Stimulated activated CD8-positive, alpha-beta memory T cell treated with anti-CD3 and anti-CD28 coated beads, Interleukin-15, amount 100 ng/mL, for 48 hours (primary cell): ENCODE measurements around the gene TSC22D1.
A peak's percentile ranks its signal among the peaks of the same experiment; 100 is the strongest.

Experiments
- DNase-seq, 2 donors: peaks; one replicate each; pipeline ENCODE4 v3.0.0-alpha.2; 2020; ENCODE audit warnings: low read depth in 2 of 2

Gene TSC22D1

DNA sequence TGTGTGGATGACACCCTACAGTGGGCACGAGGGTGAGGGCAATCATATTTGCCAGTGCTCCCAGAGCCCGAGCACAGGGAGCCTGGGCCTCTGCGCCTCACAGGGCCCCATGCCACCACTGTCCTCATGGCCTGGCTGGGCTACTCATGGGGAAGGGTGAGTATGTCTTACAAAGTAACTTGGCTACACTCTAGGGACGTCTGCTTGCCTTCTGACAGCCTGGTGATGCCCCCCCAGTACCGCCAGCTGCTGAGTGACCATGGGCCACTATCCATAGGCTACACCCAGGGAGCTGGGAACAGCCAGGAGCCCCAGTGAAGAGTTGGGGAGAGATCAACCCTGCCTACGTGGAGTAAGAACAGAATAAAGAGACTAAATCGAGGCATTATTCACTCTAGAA lies 123.7 kb downstream of the TSC22D1 start:
- DNase-seq: no peak

DNA sequence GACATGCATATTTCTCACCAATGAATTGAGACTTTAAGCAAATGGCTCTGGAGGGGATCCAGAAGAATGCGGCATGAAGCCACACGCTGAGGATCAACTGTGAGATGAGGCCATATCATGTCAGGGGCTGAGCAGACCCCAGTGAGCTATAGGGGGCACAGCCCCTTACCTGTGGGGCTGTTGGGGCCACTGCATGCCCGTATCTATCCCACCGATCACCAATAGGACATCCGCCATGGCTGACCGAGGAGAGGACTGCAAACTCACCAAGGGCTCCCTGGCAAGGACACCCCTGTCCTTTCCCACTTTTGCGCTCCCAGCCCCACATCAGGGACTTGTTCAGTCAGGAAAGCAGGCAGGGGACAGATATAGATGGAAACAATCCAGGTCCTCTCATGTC lies 124.5 kb downstream of the TSC22D1 start:
- DNase-seq: no peak

DNA sequence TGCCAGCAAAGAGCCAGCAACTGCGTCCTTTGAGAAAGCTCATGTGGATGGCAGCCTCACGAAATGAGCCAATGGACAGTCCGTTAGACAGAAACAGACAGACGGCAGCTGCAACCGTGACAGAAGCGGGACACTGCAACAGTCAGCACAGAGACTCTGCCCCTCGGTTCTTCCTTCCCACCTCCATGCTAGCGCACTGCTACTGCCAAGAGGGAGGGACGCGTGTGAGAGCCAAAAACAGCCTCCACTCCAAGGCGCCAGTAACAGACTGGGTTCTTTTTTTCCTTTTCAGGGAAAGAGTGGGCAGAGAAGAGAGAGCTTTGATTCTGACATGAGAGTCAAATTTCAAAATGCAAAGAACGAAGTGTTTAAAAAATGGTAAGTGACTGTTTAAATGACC lies 125.0 kb downstream of the TSC22D1 start:
- no peak for DNase-seq

DNA sequence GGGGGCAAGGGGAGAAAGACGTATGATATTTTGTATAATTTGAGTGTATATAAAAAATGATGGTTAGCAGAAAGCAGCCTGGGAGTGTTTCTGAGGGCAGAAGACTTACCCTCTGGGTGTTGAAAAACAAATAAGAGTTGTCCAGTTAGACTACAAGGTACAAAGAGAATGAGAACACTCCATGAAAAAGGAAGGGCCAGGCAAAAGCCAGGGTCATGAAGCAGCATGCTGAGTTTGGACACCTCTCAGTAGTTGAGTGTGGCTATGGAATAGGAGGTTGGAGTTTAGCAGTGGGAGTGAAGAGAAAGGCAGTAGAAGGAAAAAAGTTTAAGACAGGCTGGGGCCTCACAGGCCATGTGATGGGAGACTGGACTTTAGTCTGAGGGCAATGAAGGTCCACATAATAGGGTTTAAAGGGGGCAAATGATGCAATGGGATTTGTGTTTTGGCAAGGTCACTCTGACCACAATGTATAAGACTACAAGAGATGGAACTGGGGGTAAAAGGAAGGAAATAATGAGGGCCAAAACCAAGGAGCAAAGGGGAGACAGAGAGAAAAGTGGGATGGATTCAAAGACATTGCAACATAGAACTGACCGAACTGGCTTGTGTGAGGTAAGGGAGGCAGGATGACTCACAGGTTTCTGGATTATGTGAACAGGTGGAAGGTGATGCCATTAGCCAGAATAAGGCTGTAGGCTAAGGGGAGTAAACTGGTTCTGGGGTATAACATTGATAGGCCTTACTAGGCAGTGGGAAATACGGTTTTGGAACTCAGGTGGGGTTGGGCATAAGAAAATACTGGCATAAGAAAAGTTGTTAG lies 125.9 kb downstream of the TSC22D1 start:
- no peak for DNase-seq

DNA sequence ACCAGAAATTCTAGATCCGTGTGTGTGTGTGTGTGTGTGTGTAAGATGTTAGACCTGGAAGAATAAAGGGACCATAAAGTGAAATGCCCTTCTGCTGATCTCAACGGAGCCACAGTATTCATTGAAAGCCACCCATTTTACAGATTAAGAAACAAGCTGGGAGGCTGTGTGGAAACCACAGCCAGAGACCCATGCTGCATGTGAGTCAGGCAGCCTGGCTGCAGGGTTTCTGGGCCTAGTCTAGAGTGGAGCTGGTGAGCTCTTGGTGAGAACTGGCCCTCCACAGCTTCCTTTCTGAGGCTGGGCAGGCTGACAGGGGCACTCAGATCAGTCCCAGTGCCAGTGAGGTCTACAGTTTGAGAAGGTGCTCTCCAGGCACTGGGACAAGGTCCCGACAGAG lies 127.3 kb downstream of the TSC22D1 start:
- no peak for DNase-seq

DNA sequence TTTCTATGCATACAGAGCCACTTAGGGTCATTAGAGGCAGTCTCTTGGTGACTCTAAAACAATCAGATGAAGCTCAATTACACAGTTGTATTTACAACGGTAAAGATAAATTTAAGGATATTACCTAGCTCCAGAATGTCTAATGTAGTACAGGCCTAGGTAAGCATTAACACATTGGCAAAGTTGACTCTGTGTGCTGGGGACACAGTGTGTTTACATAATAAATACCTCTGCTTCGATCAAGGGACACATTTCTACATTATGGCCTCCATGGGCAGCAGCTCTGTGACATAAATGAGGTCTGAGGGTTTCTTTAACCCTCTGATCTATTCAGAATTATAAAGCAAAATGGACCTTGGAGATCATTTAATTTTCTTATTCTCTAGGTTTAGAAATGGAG lies 127.8 kb downstream of the TSC22D1 start:
- DNase-seq: no peak

DNA sequence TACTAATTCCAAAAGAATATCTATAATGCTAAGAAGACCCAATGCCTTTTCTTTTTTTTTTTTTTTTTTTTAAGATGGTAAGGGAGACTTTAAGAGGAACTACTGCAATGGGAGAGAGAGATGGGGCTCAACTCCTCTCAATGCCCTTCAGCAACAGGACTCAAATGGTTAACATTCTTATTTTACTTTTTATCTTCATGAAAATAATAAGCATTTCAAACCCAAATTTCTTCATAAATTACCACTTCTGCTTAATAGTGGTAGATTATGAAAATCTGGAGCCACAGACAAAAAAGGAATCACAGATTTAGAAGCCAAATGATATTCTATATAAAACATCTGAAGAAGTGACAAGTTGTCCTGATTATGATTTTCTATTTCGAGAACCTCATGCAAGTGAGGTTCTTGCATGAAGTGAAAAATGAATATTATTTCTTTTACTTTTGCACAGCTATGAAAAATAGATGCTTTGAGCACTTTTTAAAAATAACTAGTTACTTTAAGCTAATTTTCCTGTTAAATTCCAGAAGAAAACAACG lies 128.3 kb downstream of the TSC22D1 start:
- no peak for DNase-seq

DNA sequence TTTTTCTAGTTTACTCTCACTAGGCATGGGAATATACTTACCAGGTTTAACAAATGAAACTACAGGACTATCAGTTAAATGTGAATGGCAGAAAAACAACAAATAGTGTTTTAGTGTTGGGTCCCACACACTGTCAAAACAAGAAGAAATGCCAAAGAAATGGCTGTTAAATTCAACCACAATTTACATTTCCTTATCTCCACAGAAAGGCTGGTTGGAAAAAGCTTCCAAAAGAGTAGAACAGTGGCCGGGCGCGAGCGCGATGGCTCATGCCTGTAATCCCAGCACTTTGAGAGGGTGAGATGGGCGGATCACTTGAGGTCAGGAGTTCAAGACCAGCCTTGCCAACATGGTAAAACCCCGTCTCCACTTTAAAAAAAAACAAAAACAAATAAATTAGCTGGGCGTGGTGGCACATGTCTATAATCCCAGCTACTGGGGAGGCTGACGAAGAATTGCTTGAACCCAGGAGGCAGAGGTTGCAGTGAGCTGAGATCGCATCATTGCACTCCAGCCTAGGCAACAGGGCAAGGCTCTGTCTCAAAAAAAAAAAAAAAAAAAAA lies 136.0 kb downstream of the TSC22D1 start:
- no peak for DNase-seq

DNA sequence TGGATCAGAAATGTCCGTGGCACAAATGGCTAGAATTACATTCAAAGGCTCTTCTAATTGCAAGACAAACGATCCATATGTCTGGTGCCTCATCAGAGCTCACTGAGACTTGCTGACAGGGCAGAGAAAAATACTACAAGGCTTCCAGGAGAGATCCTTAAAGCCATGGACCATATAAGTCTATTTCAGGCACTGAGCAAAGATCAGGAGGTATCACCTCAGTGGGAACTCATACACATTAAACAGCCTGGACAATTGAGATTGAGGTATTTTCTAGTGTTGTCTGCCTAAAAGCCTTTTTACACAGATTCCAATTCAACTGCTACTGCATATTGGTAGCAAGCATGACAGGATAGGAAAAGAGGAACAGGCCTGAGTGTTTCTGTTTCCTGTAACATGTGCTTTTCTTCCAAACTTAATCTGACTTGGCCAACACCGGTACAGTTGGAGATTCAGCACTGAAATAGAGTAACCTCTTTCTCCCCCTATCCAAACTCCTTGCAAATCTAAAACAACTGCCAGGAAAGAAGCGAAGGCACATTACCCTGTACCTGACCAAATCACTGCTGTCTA lies 136.6 kb downstream of the TSC22D1 start:
- no peak for DNase-seq

DNA sequence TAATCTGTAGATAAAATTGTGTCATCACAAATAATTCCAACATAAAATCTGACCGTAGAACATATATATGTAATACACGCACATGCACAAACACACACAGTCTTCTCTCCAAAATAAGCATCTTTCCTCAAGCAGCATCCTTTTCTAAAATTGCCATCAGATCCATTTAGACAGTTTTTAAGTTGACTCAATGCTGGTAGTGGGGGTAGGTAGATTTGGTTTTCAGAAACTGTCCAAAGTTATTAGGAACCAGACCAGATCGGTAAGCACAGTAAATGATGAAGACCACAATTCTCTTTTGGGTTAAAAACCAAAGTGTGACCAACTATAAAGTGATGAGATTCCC lies 137.9 kb downstream of the TSC22D1 start:
- no peak for DNase-seq

DNA sequence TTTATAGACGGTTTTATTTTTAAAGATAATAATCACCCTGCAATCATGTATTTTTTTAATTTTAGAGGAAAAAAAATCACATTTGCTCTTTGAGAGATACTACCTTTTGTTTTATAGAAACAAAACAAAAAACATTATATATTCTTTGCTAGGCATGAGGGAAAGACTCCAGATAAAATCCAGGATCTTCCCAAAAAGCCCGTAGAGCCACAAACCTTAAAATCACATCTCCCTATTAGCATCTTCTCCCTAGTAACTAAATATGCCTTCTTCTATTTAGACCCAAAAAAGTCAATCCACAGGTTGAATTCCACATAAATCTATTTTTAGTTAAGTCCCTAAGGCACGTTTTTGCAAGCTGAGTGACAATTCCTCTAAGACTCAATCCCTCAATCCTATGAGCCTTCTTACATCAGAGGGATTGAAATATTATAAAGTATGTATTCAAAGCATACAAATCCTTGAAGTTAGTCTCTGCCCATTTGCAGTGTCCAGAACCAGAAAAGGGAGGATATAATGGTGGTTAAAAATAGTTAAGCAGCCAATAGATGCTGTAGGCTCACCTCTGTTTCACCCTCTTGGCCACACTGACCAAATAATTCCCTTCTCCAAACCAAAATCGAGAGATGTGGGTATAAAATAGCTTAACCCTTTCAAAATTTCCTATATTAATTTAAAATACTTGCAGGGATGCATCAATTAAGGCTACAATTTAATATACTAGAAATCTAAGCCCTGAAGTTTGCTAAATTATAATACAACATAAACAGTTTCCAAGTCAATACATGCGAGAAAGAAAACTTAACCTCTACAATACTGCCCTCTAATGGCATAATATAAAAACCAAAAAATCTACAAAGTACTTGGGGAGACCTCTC lies 138.5 kb downstream of the TSC22D1 start:
- no peak for DNase-seq

DNA sequence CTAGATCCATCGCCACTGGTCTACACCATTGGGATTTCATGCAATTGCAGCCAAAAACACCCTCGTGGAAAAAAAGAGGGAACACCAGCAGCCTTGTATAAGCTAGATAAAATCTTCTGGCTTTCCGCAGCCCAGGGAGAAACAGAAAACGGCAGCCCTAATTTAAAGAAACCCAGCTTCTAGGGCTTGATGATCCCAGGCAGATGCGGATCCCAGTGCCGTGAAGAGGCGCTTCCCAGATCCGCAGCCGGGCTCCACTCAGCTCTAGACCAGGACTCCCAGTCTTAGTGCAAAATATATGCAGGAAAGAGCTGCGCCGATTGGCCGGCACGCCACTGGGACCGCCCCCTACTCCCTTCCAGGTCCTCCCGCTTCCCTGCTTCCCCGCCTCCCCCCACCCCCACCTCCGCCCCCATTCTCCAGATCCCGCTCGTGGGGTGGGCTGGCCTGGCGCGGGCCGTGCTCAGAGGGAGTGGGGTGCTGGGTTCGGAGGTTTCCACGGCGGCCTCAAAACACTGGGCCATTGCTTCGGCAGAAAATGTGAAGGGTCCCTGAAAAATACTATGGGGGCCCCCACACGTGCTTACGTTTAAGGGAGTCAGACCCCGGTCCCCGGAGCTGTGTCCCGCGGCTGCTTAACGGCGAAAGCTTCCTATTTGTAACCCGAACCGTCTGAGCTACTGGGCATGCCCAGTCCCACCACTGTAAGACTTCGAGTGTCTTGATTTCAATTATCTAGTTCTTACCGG lies 139.4 kb downstream of the TSC22D1 start:
- peak; percentile 14 to 26 for DNase-seq

DNA sequence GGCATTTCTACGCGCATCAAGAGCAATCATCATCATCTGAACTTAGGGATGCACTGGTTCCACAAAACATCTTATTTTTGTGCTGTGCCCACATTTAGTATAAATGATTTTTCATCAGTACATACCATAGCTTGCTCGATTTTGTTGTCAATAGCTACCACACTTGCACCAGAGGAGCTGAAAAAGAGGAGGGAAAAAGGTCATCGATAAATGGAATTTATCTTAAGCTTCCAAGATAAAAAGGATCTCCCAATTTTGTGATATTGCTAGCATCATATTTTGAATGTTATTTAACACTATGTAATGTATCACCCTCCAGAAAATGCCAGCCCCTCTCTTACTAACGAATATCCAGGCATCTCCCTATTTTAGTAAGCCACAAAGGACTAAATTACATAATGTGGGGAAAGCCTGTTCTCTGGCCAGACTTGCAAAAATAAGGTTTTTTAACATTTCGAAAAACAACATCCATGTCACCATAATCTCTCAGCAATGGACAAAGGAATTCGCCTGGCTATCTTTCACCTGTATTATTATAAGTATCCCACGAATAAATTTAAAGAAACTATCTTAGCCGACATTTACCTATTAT lies 140.1 kb downstream of the TSC22D1 start:
- no peak for DNase-seq

DNA sequence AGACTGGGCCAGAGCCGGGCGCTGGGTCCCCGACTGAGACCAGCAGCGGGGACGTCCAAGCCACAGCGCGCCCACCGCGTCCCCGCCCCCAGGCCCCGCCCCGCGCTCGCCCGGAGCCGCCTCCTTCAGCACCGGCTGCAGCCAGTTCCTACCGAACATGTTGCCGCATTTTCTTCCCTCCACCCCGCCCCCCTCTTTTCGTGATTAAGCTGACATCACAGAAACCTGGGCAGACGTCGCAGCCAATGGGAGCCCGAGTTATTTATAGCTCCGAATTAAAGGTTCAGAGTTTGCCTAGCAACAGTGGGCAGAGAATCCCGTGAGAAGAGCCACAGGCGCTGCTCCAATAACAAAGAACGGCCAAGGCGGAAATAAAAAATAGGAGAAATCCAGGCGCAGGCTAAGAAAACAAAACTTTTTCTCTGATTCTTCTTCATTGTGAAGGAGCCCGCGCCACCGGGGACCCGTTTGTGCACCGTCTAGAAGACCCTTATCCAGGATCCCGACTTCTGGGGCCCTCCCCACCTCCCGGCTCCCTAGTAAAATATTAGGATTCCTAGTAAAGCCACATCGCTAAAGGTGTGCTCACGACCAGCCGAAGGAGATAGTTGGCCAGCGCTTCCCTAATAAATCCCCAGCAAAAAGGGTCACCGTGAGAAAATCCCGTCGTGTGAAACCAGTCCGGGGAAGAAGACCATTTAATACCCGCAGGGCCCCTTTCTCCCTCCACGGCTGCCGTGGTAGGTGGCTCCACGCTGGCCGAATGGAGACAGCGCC lies 140.8 kb downstream of the TSC22D1 start:
- DNase-seq: peak; percentile 78 to 82

DNA sequence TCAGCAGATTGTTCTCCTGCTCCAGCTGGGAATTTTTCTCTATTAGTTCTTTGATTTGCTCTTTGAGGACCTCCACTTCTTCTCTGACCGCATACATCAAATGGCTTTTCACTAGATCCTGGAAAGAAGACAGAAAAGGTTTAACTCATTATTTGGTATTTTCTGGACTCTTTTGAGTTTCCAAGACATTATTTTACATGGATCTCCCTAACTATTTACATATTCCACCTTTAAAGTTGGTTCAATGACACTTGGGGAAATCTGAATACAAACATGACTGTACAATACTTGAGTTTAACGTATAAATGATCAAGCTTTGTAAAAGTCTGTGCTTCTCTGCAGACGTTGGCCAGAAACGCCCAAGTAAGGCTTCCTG lies 141.4 kb downstream of the TSC22D1 start:
- no peak for DNase-seq

DNA sequence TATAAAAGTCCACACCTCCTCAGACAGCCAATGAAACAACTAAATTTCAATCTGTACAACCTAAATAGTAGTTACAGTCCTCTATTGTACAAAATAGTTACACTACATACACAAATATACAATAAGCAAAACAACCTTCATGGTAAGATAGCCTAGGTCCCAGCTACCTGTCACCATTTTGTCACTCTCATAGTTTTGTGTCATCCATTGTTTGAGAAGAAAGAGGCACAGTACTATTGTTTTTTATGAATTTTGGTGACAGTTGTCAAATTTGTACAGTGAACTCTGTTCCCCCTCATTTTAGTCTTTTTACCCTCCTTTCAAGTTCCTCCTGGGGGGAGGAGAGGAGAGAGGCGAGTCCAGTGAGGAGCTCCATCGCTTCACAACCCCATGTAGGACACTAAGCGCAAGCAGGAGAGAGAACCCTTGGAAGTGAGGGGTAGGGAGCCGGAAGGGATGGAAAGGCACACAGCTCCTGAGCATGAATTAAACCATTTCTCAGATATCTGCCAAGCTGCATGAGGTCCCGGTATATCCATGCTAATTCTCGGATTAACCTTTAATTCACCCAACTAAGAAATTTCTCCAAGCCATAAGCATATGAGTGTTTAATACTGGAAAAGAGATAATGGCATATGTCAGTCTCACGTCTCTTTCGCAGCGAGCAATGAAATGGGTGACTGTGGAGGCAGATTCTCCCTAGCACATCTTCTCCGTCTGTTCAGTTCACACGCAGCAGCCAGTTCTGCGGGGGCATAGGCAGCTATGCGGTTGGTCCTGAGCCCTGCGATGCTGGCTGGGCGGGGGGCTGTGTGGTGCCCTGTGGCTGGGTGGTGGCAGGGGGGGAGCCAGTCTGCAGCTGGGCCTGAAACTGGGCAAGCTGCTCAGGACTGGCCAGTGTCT lies 142.0 kb downstream of the TSC22D1 start:
- DNase-seq: no peak

DNA sequence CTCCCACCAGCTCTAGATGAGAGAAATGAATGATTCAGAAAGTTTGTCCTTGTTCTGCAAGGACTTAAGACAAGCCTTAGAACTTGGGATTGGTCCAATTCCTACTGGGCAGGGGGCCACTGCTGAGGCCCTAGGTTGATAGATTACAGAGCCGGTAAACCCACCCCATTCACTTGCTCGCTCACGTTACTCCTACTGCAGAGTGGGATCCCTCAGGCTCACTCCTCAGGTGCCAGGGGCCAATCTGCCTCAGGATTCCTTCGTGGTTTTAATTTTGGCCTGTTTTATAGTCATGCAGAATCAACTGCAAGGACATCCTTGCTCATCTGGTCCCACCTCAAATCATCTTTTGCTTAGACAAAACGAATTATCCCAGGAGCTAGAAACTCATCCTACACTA lies 143.5 kb downstream of the TSC22D1 start:
- no peak for DNase-seq

DNA sequence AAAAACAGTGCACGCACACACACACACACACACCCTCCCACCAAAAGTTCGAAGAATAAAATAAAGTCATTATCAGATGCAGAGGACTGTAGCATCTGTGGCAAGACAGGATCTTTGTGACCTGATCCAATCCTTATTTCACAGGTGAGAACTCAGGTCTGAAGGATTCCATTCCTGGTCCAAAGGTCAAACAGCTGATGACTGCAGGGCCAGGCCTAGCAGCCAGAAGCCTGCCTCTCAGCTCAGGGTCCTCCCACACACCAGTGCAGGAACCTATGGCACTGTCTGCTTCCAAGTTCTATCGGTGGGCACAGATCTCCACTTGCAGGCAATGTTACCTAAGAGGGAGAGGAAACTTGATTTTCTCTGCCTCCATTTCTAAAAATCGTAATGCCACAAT lies 145.0 kb downstream of the TSC22D1 start:
- DNase-seq: no peak

DNA sequence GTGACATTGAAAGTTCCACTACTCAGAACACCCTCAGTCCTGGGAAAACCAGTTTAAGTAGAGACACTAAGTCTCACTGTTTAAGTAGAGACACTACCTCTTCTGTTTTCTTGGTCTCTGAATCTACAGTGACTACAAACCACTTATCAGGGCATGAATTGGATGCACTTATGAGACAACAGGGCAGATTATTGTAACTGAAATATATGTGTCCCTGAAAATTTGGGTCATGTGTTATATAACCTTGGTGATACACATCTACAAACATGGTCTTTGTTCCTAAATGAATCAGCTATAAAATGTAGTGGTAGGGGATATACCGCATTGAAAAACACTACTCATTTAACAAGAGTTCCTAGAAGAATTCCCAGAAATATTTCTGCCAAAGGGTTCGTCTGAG lies 146.8 kb downstream of the TSC22D1 start:
- DNase-seq: no peak
